Retinal pigment epithelial cell (primary cell): ENCODE data around the gene CUEDC1.

ENCODE experiments used
- DNase-seq: peaks from one replicate; pipeline ENCODE4 v3.0.0-alpha.2; 2010; ENCODE audit warnings: low read depth
- H3K4me3 ChIP-seq: 2 replicates; pipeline ENCODE4 v1.5.1; 2011; ENCODE audit warnings: mild to moderate bottlenecking, low read length, control low read depth, moderate library complexity
- TF ChIP-seq, protein P1 (sequence below): conservative IDR thresholded peaks from 2 replicates; pipeline ENCODE4 v1.5.1; 2011; ENCODE audit warnings: low read depth, low read length, control low read depth, inconsistent platforms

The CUEDC1 gene

DNA sequence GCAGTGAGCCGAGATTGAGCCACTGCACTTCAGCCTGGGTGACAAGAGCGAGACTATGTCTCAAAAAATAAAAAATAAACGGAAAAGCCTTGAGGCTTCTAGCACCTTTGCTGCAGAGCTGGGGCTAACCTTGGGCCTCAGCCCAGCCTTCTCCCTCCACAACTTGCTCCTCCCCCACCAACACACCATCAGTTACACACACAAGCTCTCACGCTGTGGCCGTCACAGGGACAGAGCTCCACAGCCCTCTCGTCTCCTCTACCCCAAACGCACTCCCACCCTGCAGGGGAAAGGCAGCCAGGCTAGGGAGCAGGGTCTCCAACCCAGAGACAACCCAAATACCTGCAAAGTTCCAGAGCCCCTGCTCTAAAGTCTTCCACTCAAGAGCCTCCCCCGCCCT lies 83.3 kb downstream of the CUEDC1 start:
- H3K4me3 ChIP-seq, result no peak overlapping the region
- TF ChIP-seq, protein P1, sequence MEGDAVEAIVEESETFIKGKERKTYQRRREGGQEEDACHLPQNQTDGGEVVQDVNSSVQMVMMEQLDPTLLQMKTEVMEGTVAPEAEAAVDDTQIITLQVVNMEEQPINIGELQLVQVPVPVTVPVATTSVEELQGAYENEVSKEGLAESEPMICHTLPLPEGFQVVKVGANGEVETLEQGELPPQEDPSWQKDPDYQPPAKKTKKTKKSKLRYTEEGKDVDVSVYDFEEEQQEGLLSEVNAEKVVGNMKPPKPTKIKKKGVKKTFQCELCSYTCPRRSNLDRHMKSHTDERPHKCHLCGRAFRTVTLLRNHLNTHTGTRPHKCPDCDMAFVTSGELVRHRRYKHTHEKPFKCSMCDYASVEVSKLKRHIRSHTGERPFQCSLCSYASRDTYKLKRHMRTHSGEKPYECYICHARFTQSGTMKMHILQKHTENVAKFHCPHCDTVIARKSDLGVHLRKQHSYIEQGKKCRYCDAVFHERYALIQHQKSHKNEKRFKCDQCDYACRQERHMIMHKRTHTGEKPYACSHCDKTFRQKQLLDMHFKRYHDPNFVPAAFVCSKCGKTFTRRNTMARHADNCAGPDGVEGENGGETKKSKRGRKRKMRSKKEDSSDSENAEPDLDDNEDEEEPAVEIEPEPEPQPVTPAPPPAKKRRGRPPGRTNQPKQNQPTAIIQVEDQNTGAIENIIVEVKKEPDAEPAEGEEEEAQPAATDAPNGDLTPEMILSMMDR, result no peak
- DNase-seq, result no peak

DNA sequence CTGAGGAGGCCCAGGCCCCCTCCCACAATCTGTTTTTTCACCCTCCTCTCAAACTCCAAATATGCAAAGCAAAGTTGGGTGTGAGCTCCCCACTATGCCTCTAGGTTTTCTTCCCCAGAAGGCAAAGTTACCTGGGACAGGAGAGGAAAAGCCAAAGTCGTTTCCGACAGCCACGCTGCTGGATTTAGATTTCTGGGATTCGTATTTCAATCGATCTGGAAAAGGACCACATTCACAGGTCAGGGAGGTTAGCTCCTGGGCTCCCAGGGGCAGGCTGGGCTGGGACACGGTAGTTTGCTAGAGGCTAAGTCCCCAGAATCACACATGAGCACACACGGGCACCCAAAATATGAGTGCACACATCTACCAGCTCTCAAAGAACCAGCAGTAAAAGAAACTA lies 84.1 kb downstream of the CUEDC1 start:
- no peak overlapping the region for H3K4me3 ChIP-seq
- TF ChIP-seq, protein P1, result no peak
- DNase-seq, result no peak

DNA sequence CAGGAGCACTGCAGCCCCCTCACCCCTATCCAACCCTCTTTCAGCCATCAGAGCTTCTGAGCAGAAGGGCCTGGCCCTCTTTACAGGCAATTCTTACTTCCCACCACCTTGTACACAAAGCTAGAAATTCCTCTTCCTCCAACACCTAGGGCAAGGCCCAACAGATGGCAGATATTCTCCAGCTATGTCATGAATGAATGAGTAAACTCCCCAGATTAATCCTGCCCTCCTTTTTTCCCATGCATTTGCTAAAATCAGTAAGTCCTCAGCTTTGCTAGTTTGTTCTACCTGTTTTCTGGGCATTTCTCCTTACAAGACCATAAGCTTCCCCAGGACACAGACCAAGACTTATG lies 85.0 kb downstream of the CUEDC1 start:
- no peak overlapping the region for H3K4me3 ChIP-seq
- TF ChIP-seq, protein P1, result no peak
- DNase-seq, result no peak

DNA sequence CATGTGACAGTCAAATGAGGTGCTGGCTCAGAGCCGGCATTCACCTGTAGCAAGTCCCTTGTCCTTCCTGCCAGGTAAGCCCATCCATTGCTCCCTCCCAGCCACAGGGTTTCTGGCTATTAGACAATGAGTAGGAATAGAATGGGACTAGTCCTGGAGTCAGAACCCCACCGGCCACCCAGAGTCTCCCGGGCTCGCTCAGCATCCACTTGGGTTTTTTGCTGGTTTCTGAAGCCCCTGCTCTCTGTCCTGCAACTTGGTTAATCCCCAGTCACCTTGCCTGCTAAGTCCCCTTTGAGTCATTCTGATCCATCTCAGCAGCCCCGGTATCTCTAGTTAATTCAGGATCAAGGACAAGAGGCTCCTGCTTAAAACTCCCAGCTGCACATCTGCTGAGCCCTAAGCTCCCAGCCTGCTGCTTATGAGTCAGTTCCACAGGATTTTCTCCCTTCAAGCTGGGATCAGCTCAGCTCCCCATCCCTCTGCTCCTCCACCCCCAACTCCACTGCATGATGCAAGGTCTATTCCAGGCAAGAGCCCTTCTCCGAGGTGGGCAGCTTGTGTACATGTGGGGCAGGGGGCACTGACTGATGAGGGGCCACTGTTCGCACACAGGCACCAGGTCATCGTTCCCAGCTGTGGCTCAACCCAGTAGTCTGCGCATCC lies 85.5 kb downstream of the CUEDC1 start:
- DNase-seq, result peak; percentile 91
- H3K4me3 ChIP-seq, result no peak overlapping the region

DNA sequence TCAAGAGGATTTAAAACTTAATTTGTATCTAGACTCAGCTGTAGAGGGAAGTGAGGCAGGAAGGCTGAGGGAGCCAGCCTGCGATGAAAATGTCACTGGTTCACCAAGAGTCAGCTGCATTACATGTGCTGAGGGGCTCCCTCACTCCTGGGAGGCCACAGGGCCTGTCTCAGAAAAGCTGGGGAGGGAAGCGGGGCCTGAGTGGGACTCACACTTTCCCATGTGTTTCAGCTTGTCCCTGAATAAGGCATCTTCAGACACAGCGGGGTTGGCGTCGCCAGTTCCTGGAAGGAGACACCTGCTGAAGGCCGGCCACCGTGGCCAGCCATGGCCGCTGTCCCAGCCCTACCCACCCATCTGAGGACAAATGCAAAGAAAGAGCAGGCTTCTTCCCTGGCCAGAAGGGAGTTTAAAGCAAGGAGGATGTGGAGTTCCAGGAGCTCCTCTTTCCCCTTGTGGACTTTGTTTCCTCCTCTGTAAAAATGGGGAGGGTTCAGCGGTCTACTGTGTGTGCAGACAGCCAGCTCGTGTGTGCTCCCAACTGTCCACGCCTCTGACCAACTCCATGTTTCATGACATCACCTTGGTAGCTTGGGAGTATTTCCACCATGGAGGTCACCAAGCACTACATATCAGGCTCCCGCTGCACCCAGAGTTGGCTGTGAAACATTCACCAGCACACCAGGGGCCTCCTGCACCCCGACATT lies 86.1 kb downstream of the CUEDC1 start:
- no peak for DNase-seq
- H3K4me3 ChIP-seq, result no peak overlapping the region
- TF ChIP-seq, protein P1, result no peak

More for the DNA sequence above, 85.5 kb downstream of the CUEDC1 start:
- TF ChIP-seq, protein P1, result no peak

DNA sequence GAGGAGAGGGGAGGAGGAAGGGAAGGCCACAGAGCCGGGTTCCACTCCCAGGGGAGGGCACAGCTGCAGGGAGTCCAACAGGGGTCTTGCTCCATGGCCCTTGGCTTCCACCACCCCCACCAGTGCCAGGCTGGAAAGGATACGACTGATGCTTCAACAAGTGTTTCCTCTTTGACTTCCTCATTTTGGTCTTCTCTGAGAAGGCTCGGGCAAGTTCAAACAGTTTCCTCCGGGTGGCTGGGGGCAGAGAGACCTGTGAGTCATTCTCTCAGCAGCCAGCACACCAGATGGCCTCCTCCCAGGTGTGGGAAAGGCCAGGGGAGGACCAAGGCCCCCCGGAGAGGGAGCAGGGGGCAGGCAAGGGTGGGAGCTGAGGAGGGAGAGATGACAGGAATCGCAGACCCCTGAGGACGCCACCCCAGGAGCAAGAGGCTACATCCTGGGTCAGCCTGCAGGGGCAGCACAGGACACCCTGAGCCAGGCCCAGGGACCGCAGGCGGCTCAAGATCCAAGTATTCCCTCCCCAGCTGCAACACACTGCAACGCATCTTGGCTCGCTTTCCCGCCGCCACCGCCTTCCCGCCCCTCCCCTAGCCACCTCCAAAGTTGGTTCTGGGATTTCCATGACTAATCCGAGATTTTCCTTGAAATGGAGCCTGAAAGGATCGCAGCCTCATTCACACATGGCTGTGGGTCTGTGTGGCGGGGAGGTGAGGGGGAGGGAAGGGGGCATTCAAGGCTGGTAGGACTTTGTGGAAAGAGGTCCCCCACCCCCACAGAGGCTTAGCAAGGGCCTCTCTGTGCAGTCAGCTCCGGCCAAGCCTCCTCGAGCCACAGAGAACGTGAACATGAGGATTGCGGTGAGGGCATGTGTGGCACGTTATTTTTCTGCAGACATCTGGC lies 87.0 kb downstream of the CUEDC1 start:
- TF ChIP-seq, protein P1, result peak; percentile 59
- peak; percentile 66 for DNase-seq
- no peak overlapping the region for H3K4me3 ChIP-seq
